HT1080 (cell line): ENCODE data around the gene FAM124A. TPM values are rescaled to one million over a fixed set of nuclear protein-coding genes. Genes with fewer than 3 reads are reported as not detected.

Source experiments
- DNase-seq: peaks from one replicate; pipeline ENCODE4 v3.0.0-alpha.2; 2015; ENCODE audit warnings: low read depth
- small RNA-seq: library from RNA; depleted of rRNA; stranded (forward); fragments of <200 nt; gene quantifications from one replicate; pipeline ENCODE3, GENCODE V24; 2014
- total RNA-seq: library from RNA; depleted of rRNA; stranded (reverse); fragments of >200 nt; shearing (Covaris generic); gene quantifications from 2 replicates; pipeline ENCODE4 v1.2.3, GENCODE V29; 2014; rRNA removed

The FAM124A gene
- total RNA-seq, 1 experiment from 2014 or later = 1.7 TPM

- DNase-seq = no peak
These were observed 111.2 kb downstream of the FAM124A start for GRCh38 chr13:51333421-51333820.

GRCh38 chr13:51333826-51334225, 111.6 kb downstream of the FAM124A start:
- DNase-seq = no peak

Small RNA genes within 50 kb of the gene (small RNA-seq; reads per million reads assigned to genes)
- gene PRELID3BP2 = not detected

Other genes starting within 250 kb of the FAM124A start
- not detected in 2 replicates for gene C13orf42, start 111.1 kb upstream of the FAM124A start, total RNA-seq
- gene SERPINE3, start 117.3 kb downstream of the FAM124A start, total RNA-seq = 0.03 TPM in 1 of 2 replicates, not detected in the other
- 32.5 and 33.2 TPM in 2 replicates for gene INTS6, start 230.6 kb downstream of the FAM124A start, total RNA-seq